Fibroblast of mammary gland (primary cell): ENCODE data around the gene SMYD3.

Source experiments
- DNase-seq: peaks from one replicate; pipeline ENCODE4 v3.0.0-alpha.2; 2010; ENCODE audit warnings: low read depth
- H3K4me3 ChIP-seq: 2 replicates; pipeline ENCODE4 v1.5.1; 2011; ENCODE audit warnings: low read depth, mild to moderate bottlenecking, low read length, moderate library complexity; ENCODE audit not compliant: control insufficient read depth
- CTCF ChIP-seq: conservative IDR thresholded peaks from 2 replicates; pipeline ENCODE4 v1.5.1; 2011; ENCODE audit warnings: low read depth, low read length, inconsistent platforms; ENCODE audit not compliant: control insufficient read depth, insufficient read depth

Gene SMYD3

GRCh38 chr1:246270236-246270635 is 236.8 kb downstream of the SMYD3 start:
- no peak for DNase-seq
- no peak overlapping the region for H3K4me3 ChIP-seq
- no peak for TF ChIP-seq CTCF

GRCh38 chr1:246269466-246269865 is 237.6 kb downstream of the SMYD3 start:
- H3K4me3 ChIP-seq: no peak overlapping the region
- TF ChIP-seq CTCF: no peak
- no peak for DNase-seq

- no peak overlapping the region for H3K4me3 ChIP-seq
- no peak for DNase-seq
- no peak for TF ChIP-seq CTCF
Observed at GRCh38 chr1:246267896-246268295, 239.2 kb downstream of the SMYD3 start.

GRCh38 chr1:246267426-246267825 is 239.7 kb downstream of the SMYD3 start:
- no peak for TF ChIP-seq CTCF
- DNase-seq: no peak
- no peak overlapping the region for H3K4me3 ChIP-seq

GRCh38 chr1:246265481-246265880 is 241.6 kb downstream of the SMYD3 start:
- TF ChIP-seq CTCF: no peak
- no peak for DNase-seq
- no peak overlapping the region for H3K4me3 ChIP-seq

- DNase-seq: peak; percentile 20
- no peak for TF ChIP-seq CTCF
- no peak overlapping the region for H3K4me3 ChIP-seq
Observed at GRCh38 chr1:246262281-246262680, 244.8 kb downstream of the SMYD3 start.

- DNase-seq: no peak
- H3K4me3 ChIP-seq: no peak overlapping the region
- peak; percentile 33 for TF ChIP-seq CTCF
Observed at GRCh38 chr1:246261639-246262038, 245.4 kb downstream of the SMYD3 start.
